Panc1 (cell line): ENCODE results near the gene NPAS3. TPM values are rescaled to one million over a fixed set of nuclear protein-coding genes. Genes with fewer than 3 reads are reported as not detected.

Experiments used
- ATAC-seq: fragments of 200-7000 bp; cut with Tn5 transposase; 2 replicates; pipeline ENCODE4 v1.9.1; 2020; ENCODE audit warnings: mild to moderate bottlenecking, moderate library complexity
- BruUV-seq: library from RNA; stranded (reverse); fragments of 400-500 nt; replicated peaks from 2 replicates; lab custom pipeline; 2021; lab: Mats Ljungman, UMichigan
- CTCF ChIA-PET: fragments of 300-600 bp; sonication (Branson Sonifier 250); formaldehyde crosslinking; loops from one replicate; lab custom pipeline; 2022; ENCODE audit warnings: antibody characterized with exemption; lab: Charles Lee
- POLR2A ChIA-PET: fragments of 300-600 bp; sonication (Branson Sonifier 250); formaldehyde crosslinking; loops from one replicate; lab custom pipeline; 2022; ENCODE audit warnings: antibody characterized with exemption; lab: Charles Lee
- DNase-seq: peaks from one replicate; pipeline ENCODE4 v3.0.0-alpha.2; 2010; ENCODE audit warnings: low read depth, low spot score
- H3K27ac ChIP-seq: 2 replicates; pipeline ENCODE4 v1.5.1; 2011; ENCODE audit warnings: mild to moderate bottlenecking, low read length, inconsistent platforms
- H3K27me3 ChIP-seq: fragments of 200-500 bp; sonication (Bioruptor generic); 2 replicates; pipeline ENCODE4 v1.6.0; 2014; ENCODE audit warnings: low read length, inconsistent platforms; ENCODE audit not compliant: control insufficient read depth, insufficient read depth
- H3K36me3 ChIP-seq: fragments of 200-500 bp; sonication (Bioruptor generic); 2 replicates; pipeline ENCODE4 v1.5.1; 2014; ENCODE audit warnings: inconsistent platforms, mild to moderate bottlenecking, low read length, moderate library complexity; ENCODE audit not compliant: control insufficient read depth, insufficient read depth
- H3K4me1 ChIP-seq: 2 replicates; pipeline ENCODE4 v1.5.1; 2011; ENCODE audit warnings: inconsistent platforms, mild to moderate bottlenecking, low read length, moderate library complexity; ENCODE audit not compliant: control insufficient read depth, insufficient read depth
- H3K4me3 ChIP-seq, 2 experiments: 2 replicates each; pipeline ENCODE4 v1.5.1; 2011 to 2012; ENCODE audit warnings: low read depth in 2 of 2, low read length in 2 of 2, mild to moderate bottlenecking in 2 of 2, inconsistent platforms in 1 of 2, moderate library complexity in 1 of 2
- H3K9me3 ChIP-seq: fragments of 200-500 bp; sonication (Bioruptor generic); 2 replicates; pipeline ENCODE4 v1.5.1; 2014; ENCODE audit warnings: low read depth, mild to moderate bottlenecking, inconsistent platforms, low read length, moderate library complexity; ENCODE audit not compliant: control insufficient read depth, insufficient read depth
- POLR2AphosphoS5 ChIP-seq: IDR thresholded peaks from 2 replicates; pipeline ENCODE4 v1.6.1; 2012; ENCODE audit warnings: mild to moderate bottlenecking, low read depth, low read length, moderate library complexity
- REST ChIP-seq, 2 experiments: IDR thresholded peaks; 2 replicates each; pipeline ENCODE4 v1.6.1; 2011 to 2012; ENCODE audit warnings: low read depth in 2 of 2, control low read depth in 1 of 2, low read length in 1 of 2, mild to moderate bottlenecking in 1 of 2, moderate library complexity in 1 of 2; ENCODE audit not compliant: insufficient read depth in 1 of 2
- SIN3A ChIP-seq: IDR thresholded peaks from 2 replicates; pipeline ENCODE4 v1.6.1; 2012; ENCODE audit warnings: low read depth, mild to moderate bottlenecking, low read length, moderate library complexity, borderline replicate concordance; ENCODE audit not compliant: insufficient read depth
- TCF7L2 ChIP-seq: IDR thresholded peaks from 2 replicates; pipeline ENCODE4 v1.6.1; 2011; ENCODE audit warnings: mild to moderate bottlenecking, low read depth, low read length, inconsistent platforms
- in situ Hi-C: cut with HindIII; loops from 2 replicates; pipeline ENCODE4 v1.10.0; 2016; ENCODE audit warnings: low sequenced_read_pairs, low pct_unique_long_range_greater_than_20kb
- intact Hi-C: fragments of 100-400 bp; cut with micrococcal nuclease; formaldehyde crosslinking; loops from one replicate; pipeline ENCODE4 v1.10.0; 2022; ENCODE audit not compliant: unreplicated experiment
- total RNA-seq: library from RNA; stranded (reverse); gene quantifications from one replicate; pipeline ENCODE4 v1.2.1, GENCODE V29; 2021; ENCODE audit not compliant: unreplicated experiment
- TF ChIP-seq, protein P1 (sequence below): fragments of 450-650 bp; IDR thresholded peaks from 2 replicates; pipeline ENCODE4 v1.5.1; 2017; ENCODE audit warnings: mild to moderate bottlenecking

NPAS3 gene
- total RNA-seq, 1 experiment from 2014 or later: 0.23 TPM

DNA sequence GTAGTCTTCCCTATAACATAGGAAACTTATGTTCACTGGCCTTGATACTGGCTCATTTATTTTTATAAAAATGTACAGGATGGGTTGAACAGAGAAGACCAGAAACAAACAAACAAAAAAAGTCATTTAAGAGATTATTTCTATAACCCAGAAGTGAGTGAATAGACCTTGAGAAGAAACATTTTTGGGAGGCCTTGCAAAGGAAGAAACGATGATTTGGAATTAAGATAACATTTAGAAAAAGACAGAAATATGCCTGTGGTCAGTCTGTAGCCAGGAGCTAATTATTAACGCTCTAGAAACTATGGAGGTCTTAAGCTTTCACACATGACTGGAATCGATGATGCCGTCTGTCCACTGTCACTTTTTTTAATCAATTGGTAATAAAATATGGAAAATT, 748.2 kb downstream of the NPAS3 start:
- TF ChIP-seq SIN3A: no peak
- no peaks in the 10 kb centered on the region for H3K4me1 ChIP-seq
- H3K4me3 ChIP-seq: no peak overlapping the region
- ChIA-PET CTCF (no interaction called here), POLR2A (no interaction called here)
- no peak overlapping the region for H3K27ac ChIP-seq
- intact Hi-C loops (no loop called here), in situ Hi-C loops (no loop called here)
- ATAC-seq (no peak), DNase-seq (no peak)
- no peaks in the 10 kb centered on the region for H3K36me3 ChIP-seq
- no peaks in the 10 kb centered on the region for H3K9me3 ChIP-seq
- no peaks in the 10 kb centered on the region for H3K27me3 ChIP-seq
- no TSS peak for BruUV-seq

GRCh38 chr14:33689680-33690079, 751.0 kb downstream of the NPAS3 start:
- no peak overlapping the region for H3K27ac ChIP-seq
- H3K36me3 ChIP-seq: no peaks in the 10 kb centered on the region
- no peaks in the 10 kb centered on the region for H3K27me3 ChIP-seq
- CTCF ChIA-PET: no interaction called here
- no peak for TF ChIP-seq SIN3A
- TF ChIP-seq, protein P1, sequence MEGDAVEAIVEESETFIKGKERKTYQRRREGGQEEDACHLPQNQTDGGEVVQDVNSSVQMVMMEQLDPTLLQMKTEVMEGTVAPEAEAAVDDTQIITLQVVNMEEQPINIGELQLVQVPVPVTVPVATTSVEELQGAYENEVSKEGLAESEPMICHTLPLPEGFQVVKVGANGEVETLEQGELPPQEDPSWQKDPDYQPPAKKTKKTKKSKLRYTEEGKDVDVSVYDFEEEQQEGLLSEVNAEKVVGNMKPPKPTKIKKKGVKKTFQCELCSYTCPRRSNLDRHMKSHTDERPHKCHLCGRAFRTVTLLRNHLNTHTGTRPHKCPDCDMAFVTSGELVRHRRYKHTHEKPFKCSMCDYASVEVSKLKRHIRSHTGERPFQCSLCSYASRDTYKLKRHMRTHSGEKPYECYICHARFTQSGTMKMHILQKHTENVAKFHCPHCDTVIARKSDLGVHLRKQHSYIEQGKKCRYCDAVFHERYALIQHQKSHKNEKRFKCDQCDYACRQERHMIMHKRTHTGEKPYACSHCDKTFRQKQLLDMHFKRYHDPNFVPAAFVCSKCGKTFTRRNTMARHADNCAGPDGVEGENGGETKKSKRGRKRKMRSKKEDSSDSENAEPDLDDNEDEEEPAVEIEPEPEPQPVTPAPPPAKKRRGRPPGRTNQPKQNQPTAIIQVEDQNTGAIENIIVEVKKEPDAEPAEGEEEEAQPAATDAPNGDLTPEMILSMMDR: no peak
- TF ChIP-seq REST (IDR thresholded peaks at IDR 0.05; ENCODE audit: insufficient read depth in 1 of 2, low read depth in 2 of 2, low read length in 1 of 2): no peak
- TF ChIP-seq POLR2AphosphoS5: no peak
- TF ChIP-seq TCF7L2: no peak
- in situ Hi-C loops (no loop called here), intact Hi-C loops (no loop called here)
- H3K4me3 ChIP-seq: no peak overlapping the region
- H3K9me3 ChIP-seq: no peaks in the 10 kb centered on the region
- DNase-seq (no peak), ATAC-seq (no peak)
- H3K4me1 ChIP-seq: no peaks in the 10 kb centered on the region
- POLR2A ChIA-PET: no interaction called here
- BruUV-seq: no TSS peak

DNA sequence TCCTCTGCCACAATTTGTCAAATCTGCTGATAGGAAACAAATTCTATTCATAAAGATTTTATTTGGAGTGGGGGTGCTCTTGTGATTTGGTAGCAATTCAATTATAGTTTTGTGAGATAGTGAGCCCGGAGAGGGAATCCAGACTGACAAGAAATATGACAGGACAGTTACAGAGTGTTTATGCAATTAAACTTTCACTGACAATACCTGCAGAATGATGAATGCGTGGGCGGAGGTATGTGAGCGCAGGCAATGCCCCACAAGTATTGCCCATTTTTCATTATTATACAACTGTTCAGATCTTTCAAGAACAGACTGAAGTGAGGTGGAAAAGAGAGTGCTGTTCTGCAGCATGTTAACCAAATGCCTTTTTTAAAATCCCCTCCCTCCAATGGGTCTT, 753.2 kb downstream of the NPAS3 start:
- H3K27me3 ChIP-seq: no peaks in the 10 kb centered on the region
- no peaks in the 10 kb centered on the region for H3K9me3 ChIP-seq
- no peak overlapping the region for H3K27ac ChIP-seq
- no peak for TF ChIP-seq REST (IDR thresholded peaks at IDR 0.05; ENCODE audit: insufficient read depth in 1 of 2, low read depth in 2 of 2, low read length in 1 of 2)
- no peak for TF ChIP-seq SIN3A
- TF ChIP-seq, protein P1: no peak
- no peak for TF ChIP-seq POLR2AphosphoS5
- no peak for TF ChIP-seq TCF7L2
- in situ Hi-C loops: no loop called here
- no TSS peak for BruUV-seq
- no peaks in the 10 kb centered on the region for H3K36me3 ChIP-seq
- ATAC-seq: no peak
- no peak overlapping the region for H3K4me3 ChIP-seq
- CTCF ChIA-PET: no interaction called here
- intact Hi-C loops: no loop called here
- DNase-seq: no peak
- POLR2A ChIA-PET: no interaction called here
- H3K4me1 ChIP-seq: no peaks in the 10 kb centered on the region
